Liver (tissue), 9 donors: ENCODE measurements around the gene DSCAML1. TPM values are rescaled to one million over a fixed set of nuclear protein-coding genes. Genes with fewer than 3 reads are reported as not detected.

ENCODE experiments used
- DNase-seq: peaks from one replicate; pipeline ENCODE4 v3.0.0-alpha.2; 2017; ENCODE audit warnings: low spot score
- H3K27ac ChIP-seq, 2 donors: one replicate each; pipeline ENCODE4 v1.7.0; 2013; ENCODE audit warnings: inconsistent platforms in 2 of 2, low read length in 2 of 2, control low read depth in 1 of 2, low read depth in 1 of 2, mild to moderate bottlenecking in 1 of 2
- H3K27me3 ChIP-seq, 4 donors: one replicate each; pipeline versions ENCODE4 v1.6.1 to v1.7.0; 2013; ENCODE audit warnings: low read length in 3 of 4, inconsistent platforms in 1 of 4, mild to moderate bottlenecking in 1 of 4, moderate library complexity in 1 of 4; ENCODE audit not compliant: control insufficient read depth in 4 of 4, insufficient read depth in 4 of 4
- H3K36me3 ChIP-seq, 4 donors: one replicate each; pipeline versions ENCODE4 v1.6.1 to v1.7.0; 2013; ENCODE audit warnings: low read length in 3 of 4, mild to moderate bottlenecking in 3 of 4, low read depth in 1 of 4, moderate library complexity in 1 of 4; ENCODE audit not compliant: control insufficient read depth in 4 of 4, insufficient read depth in 3 of 4
- H3K4me1 ChIP-seq, 4 donors: one replicate each; pipeline versions ENCODE4 v1.6.1 to v1.7.0; 2013; ENCODE audit warnings: low read length in 3 of 4, mild to moderate bottlenecking in 3 of 4, moderate library complexity in 1 of 4; ENCODE audit not compliant: control insufficient read depth in 4 of 4, insufficient read depth in 4 of 4
- H3K4me3 ChIP-seq, 3 donors: one replicate each; pipeline versions ENCODE4 v1.6.1 to v1.7.0; 2013; ENCODE audit warnings: low read length in 3 of 3, control low read depth in 1 of 3, low read depth in 1 of 3, mild to moderate bottlenecking in 1 of 3
- H3K9ac ChIP-seq, 2 donors: one replicate each; pipeline ENCODE4 v1.7.0; 2013; ENCODE audit warnings: low read length in 2 of 2, mild to moderate bottlenecking in 2 of 2, moderate library complexity in 2 of 2, control low read depth in 1 of 2, low read depth in 1 of 2
- H3K9me3 ChIP-seq, 4 donors: one replicate each; pipeline versions ENCODE4 v1.6.1 to v1.7.0; 2013; ENCODE audit warnings: low read length in 3 of 4; ENCODE audit not compliant: control insufficient read depth in 4 of 4
- EGR1 ChIP-seq, 2 donors: IDR thresholded peaks; 2 replicates each; pipeline ENCODE4 v1.6.1; 2016 to 2018; ENCODE audit warnings: antibody characterized with exemption in 2 of 2, low read depth in 2 of 2
- FOXA1 ChIP-seq: IDR thresholded peaks from 2 replicates; pipeline ENCODE4 v1.6.1; 2016; ENCODE audit warnings: antibody characterized with exemption
- FOXA2 ChIP-seq: IDR thresholded peaks from 2 replicates; pipeline ENCODE4 v1.6.1; 2016; ENCODE audit warnings: antibody characterized with exemption
- GABPA ChIP-seq, 2 donors: IDR thresholded peaks in 1 of 2; conservative IDR thresholded peaks in 1 of 2; 2 replicates each; pipeline ENCODE4 v1.6.1; 2016; ENCODE audit warnings: antibody characterized with exemption in 2 of 2, mild to moderate bottlenecking in 1 of 2, moderate library complexity in 1 of 2
- HNF4G ChIP-seq: IDR thresholded peaks from 2 replicates; pipeline ENCODE4 v1.6.1; 2016; ENCODE audit warnings: antibody characterized with exemption
- JUND ChIP-seq, 2 donors: IDR thresholded peaks; 2 replicates each; pipeline ENCODE4 v1.6.1; 2016; ENCODE audit warnings: antibody characterized with exemption in 2 of 2
- RXRA ChIP-seq, 2 donors: IDR thresholded peaks; 2 replicates each; pipeline ENCODE4 v1.6.1; 2017 to 2018; ENCODE audit warnings: antibody characterized with exemption in 2 of 2, mild to moderate bottlenecking in 1 of 2
- SP1 ChIP-seq: IDR thresholded peaks from 2 replicates; pipeline ENCODE4 v1.6.1; 2018; ENCODE audit warnings: antibody characterized with exemption, mild to moderate bottlenecking
- TAF1 ChIP-seq: conservative IDR thresholded peaks from 2 replicates; pipeline ENCODE4 v1.6.1; 2016; ENCODE audit warnings: antibody characterized with exemption, mild to moderate bottlenecking
- YY1 ChIP-seq: IDR thresholded peaks from 2 replicates; pipeline ENCODE4 v1.6.1; 2016; ENCODE audit warnings: antibody characterized with exemption, mild to moderate bottlenecking
- WGBS: extraction: QIAGEN DNeasy Blood & Tissue Kit; methylation state at CpG from one replicate; pipeline ENCODE4 v1.1.7; 2013; 5-methylcytosine and 5-hydroxymethylcytosine counted together
- polyA plus RNA-seq, 2 donors: library from polyadenylated mRNA; stranded (reverse) in 1 of 2; unstranded in 1 of 2; fragments of 200-250 nt in 1 of 2; fragments of >200 nt in 1 of 2; fragmentation: Nextera tagmentation in 1 of 2; extraction: Ambion mirVana in 1 of 2; gene quantifications; one replicate each; pipeline versions ENCODE4 v1.2.1 to v1.2.3, GENCODE V29; 2013 to 2015
- total RNA-seq, 2 donors: library from RNA; depleted of rRNA; stranded (reverse); fragments of >200 nt; gene quantifications; one replicate each; pipeline ENCODE4 v1.2.3, GENCODE V29; 2014
- TF ChIP-seq, protein P1 (sequence below): IDR thresholded peaks from 2 replicates; pipeline ENCODE4 v1.6.1; 2016; ENCODE audit warnings: antibody characterized with exemption
- TF ChIP-seq, protein P2 (sequence below): fragments of 150-350 bp; IDR thresholded peaks from 2 replicates; pipeline ENCODE4 v1.5.1; 2017; ENCODE audit warnings: improper control_type of control experiment, low read depth, low read length; ENCODE audit not compliant: missing input control
- TF ChIP-seq, protein P3 (sequence below): IDR thresholded peaks from 2 replicates; pipeline ENCODE4 v1.6.1; 2016; ENCODE audit warnings: antibody characterized with exemption
- donor health status: healthy.
- donor health status: healthy.
- donor health status: healthy.
- donor health status: healthy.
- donor health status: healthy.

DSCAML1 gene
- total and polyA plus RNA-seq, 4 donors, result 0.07 to 0.42 (median 0.20) TPM

DNA sequence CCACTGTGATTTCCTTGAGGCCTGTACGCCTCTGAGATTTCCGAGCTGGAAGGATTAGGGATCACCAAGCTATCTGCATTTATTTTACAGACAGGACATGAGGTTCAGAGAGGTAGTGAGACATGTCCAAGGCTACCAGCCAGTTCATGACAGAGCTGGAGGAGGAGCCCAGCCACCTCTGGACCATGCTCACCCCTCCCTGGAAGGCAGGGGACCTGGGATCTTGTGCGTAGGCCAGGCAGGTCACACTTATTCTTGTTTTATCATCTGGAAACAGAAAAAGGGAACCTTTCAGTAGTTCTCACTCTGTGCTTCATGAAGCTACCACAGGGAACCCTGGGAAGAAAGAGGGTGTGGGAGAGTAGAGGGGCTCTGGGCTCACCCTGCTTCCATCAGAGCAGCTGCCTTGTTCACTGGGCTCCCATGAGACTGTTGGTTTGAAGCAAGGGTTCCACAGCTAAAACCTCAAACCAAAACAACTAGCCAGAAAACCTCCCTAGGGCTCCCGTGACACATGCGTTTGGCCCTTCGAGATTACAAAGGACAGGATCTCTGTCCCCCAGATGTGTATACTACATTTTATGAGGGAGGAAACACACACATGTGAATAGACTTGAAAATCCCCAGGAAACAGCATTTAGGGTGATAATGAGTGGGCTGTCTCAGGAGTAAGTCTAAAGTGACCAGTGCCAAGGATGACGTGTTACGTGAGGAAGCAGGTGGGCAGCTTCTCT lies 106.4 kb downstream of the DSCAML1 start:
- no peak overlapping the region for H3K9ac ChIP-seq
- peaks cover 0 to 3% (median 0%) of the 10 kb centered on the region in 4 donors for H3K27me3 ChIP-seq
- WGBS, result 89% methylated on average over 8 of the region's 8 CpGs
- DNase-seq, result no peak
- H3K4me1 ChIP-seq, result no peaks in the 10 kb centered on the region
- no peak overlapping the region for H3K4me3 ChIP-seq
- no peaks in the 10 kb centered on the region for H3K9me3 ChIP-seq
- no peak for TF ChIP-seq HNF4G
- no peak for TF ChIP-seq TAF1
- TF ChIP-seq SP1, result no peak
- TF ChIP-seq, protein P1, sequence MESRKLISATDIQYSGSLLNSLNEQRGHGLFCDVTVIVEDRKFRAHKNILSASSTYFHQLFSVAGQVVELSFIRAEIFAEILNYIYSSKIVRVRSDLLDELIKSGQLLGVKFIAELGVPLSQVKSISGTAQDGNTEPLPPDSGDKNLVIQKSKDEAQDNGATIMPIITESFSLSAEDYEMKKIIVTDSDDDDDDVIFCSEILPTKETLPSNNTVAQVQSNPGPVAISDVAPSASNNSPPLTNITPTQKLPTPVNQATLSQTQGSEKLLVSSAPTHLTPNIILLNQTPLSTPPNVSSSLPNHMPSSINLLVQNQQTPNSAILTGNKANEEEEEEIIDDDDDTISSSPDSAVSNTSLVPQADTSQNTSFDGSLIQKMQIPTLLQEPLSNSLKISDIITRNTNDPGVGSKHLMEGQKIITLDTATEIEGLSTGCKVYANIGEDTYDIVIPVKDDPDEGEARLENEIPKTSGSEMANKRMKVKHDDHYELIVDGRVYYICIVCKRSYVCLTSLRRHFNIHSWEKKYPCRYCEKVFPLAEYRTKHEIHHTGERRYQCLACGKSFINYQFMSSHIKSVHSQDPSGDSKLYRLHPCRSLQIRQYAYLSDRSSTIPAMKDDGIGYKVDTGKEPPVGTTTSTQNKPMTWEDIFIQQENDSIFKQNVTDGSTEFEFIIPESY, result no peak
- TF ChIP-seq, protein P2, sequence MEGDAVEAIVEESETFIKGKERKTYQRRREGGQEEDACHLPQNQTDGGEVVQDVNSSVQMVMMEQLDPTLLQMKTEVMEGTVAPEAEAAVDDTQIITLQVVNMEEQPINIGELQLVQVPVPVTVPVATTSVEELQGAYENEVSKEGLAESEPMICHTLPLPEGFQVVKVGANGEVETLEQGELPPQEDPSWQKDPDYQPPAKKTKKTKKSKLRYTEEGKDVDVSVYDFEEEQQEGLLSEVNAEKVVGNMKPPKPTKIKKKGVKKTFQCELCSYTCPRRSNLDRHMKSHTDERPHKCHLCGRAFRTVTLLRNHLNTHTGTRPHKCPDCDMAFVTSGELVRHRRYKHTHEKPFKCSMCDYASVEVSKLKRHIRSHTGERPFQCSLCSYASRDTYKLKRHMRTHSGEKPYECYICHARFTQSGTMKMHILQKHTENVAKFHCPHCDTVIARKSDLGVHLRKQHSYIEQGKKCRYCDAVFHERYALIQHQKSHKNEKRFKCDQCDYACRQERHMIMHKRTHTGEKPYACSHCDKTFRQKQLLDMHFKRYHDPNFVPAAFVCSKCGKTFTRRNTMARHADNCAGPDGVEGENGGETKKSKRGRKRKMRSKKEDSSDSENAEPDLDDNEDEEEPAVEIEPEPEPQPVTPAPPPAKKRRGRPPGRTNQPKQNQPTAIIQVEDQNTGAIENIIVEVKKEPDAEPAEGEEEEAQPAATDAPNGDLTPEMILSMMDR, result no peak
- TF ChIP-seq YY1, result no peak
- H3K27ac ChIP-seq, result no peak overlapping the region
- H3K36me3 ChIP-seq, result no peaks in the 10 kb centered on the region

DNA sequence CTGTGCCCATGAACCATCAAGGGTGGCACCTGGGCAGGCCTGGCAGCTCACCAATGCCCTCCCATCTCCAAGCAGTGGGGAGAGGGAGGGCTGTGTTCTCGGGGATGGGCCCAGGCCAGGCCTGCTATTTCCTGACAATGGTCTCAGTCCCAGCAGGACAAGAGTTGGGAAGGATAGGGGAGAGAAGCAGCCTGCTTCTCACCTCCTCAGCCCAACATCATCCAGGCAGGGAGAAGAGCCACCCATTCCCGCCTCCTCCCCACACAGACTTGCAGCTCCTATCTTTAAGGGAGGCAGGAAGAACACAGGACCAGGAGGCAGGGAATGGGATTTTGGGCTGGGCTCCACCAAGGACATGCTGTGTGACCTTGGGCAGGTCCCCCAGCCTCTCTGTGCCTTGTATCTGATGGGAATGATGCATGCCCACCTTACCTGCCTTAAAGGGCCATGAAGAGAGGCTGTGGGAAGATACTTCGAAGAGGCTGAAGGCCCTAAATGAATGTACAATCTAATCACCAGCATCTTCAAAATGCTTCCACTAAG lies 108.7 kb downstream of the DSCAML1 start:
- Histone ChIP-seq H3K4me3 (no peak overlapping the region), H3K36me3 (no peaks in the 10 kb centered on the region), H3K27me3 (no peaks in the 10 kb centered on the region), H3K27ac (no peak overlapping the region), H3K4me1 (no peaks in the 10 kb centered on the region), H3K9ac (no peak overlapping the region), H3K9me3 (no peaks in the 10 kb centered on the region)
- TF ChIP-seq RXRA (IDR thresholded peaks at IDR 0.05), result no peak
- TF ChIP-seq, protein P1, result no peak
- TF ChIP-seq JUND (IDR thresholded peaks at IDR 0.05), result no peak
- TF ChIP-seq YY1, result no peak
- TF ChIP-seq GABPA (IDR thresholded peaks at IDR 0.05 in 1 of 2, conservative IDR thresholded peaks at IDR 0.05 in 1 of 2), result no peak
- TF ChIP-seq, protein P2, result no peak
- TF ChIP-seq TAF1, result no peak
- TF ChIP-seq, protein P3, sequence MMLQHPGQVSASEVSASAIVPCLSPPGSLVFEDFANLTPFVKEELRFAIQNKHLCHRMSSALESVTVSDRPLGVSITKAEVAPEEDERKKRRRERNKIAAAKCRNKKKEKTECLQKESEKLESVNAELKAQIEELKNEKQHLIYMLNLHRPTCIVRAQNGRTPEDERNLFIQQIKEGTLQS, result no peak
- TF ChIP-seq EGR1 (IDR thresholded peaks at IDR 0.05; ENCODE audit: low read depth in 2 of 2), result no peak
- no peak for TF ChIP-seq FOXA1
- TF ChIP-seq FOXA2, result no peak
- 87% methylated on average over 3 of the region's 3 CpGs for WGBS
- no peak for DNase-seq
